ENCODE measurements around the gene OGG1.

The OGG1 gene

DNA sequence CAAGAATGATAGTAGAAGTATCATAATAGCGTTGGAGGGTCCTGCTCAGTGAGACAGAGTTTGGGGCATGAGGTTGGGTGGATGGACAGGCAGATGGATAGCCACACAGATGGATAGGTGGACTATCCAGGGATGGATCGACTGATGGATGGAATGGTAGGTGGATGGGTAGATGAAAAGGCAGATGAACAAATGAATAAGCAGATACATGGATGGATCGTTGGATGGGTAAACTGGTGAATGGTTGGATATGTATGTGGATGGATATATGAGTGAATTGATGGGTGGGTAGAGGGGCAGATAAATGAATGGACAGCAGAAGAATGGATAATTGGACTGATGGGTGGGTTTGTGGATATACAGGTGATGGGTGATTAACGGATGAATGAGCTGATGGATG is 36.6 kb upstream of the OGG1 start:
- Histone ChIP-seq H3K36me3 (ENCODE audit: control insufficient read depth in 1 of 2, insufficient read depth in 2 of 2, low read length in 2 of 2) (no peaks in the 10 kb centered on the region), H3K4me1 (ENCODE audit: control insufficient read depth in 1 of 2, insufficient read depth in 2 of 2, low read length in 2 of 2) (peaks cover 8 to 12% of the 10 kb centered on the region in 2 donors), H3K9me3 (ENCODE audit: control insufficient read depth in 1 of 2, low read length in 2 of 2) (no peaks in the 10 kb centered on the region), H3K27ac (ENCODE audit: low read depth, low read length) (no peak overlapping the region), H3K9ac (ENCODE audit: low read depth in 1 of 2, low read length in 2 of 2) (no peak overlapping the region), H3K4me3 (ENCODE audit: low read depth in 1 of 2, low read length in 2 of 2) (no peak overlapping the region), H3K27me3 (ENCODE audit: control insufficient read depth in 1 of 2, insufficient read depth in 2 of 2, low read length in 2 of 2) (no peaks in the 10 kb centered on the region)

DNA sequence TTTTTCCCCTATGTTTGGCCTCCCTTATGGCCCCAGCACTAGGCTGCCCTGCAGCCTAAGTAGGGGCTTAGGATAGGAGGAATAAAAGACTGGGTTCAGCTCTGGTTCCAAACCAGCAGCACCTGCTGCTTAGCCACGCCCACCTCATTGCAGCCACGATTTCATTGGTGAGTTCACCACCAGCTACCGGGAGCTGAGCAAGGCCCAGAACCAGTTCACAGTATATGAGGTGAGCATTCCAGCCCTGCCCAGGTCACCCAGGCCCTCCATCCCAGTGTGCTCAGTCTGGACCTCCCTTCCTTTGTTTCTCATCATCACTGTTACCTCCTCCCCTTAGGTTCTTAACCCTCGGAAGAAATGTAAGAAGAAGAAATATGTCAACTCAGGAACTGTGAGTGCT is 34.6 kb upstream of the OGG1 start:
- Histone ChIP-seq H3K36me3 (ENCODE audit: control insufficient read depth in 1 of 2, insufficient read depth in 2 of 2, low read length in 2 of 2) (no peaks in the 10 kb centered on the region), H3K27ac (ENCODE audit: low read depth, low read length) (no peak overlapping the region), H3K27me3 (ENCODE audit: control insufficient read depth in 1 of 2, insufficient read depth in 2 of 2, low read length in 2 of 2) (no peaks in the 10 kb centered on the region), H3K4me3 (ENCODE audit: low read depth in 1 of 2, low read length in 2 of 2) (no peak overlapping the region), H3K9me3 (ENCODE audit: control insufficient read depth in 1 of 2, low read length in 2 of 2) (no peaks in the 10 kb centered on the region), H3K4me1 (ENCODE audit: control insufficient read depth in 1 of 2, insufficient read depth in 2 of 2, low read length in 2 of 2) (peaks cover 8 to 12% of the 10 kb centered on the region in 2 donors), H3K9ac (ENCODE audit: low read depth in 1 of 2, low read length in 2 of 2) (peak overlapping the region; percentile 12 to 32)

DNA sequence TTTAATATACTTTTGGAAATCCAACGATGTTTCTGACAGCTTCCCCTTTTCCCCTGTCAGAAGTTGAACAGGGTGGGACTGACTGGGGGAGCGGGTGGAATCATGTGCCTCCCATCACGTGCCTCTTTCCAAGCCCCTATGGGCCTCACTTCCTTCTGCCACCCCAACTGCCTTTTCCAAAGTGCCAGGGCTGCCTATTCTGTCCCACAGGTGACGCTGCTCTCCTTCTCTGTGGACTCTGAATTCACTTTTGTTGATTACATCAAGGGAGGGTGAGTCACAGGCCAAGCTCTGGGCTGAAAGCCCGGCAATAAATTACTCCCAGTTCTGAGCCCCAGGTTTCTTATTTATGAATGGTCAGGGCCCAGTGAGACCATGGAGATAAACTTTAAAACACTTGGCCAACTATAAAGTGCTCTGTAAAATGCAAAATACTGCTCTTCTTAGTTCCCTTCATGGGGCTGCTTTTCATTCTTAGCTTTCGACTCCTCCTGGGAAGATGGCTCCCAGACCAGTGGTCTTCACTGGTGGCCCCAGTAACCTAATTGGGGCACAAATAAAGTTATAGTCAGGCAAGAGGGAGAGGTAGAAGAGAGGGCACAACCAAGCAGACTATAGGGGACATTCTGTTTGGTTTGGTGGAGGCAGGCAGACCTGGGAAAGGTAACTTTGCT is 33.9 kb upstream of the OGG1 start:
- peaks cover 8 to 12% of the 10 kb centered on the region in 2 donors for H3K4me1 ChIP-seq (ENCODE audit: control insufficient read depth in 1 of 2, insufficient read depth in 2 of 2, low read length in 2 of 2)
- no peak overlapping the region for H3K27ac ChIP-seq (ENCODE audit: low read depth, low read length)
- no peaks in the 10 kb centered on the region for H3K9me3 ChIP-seq (ENCODE audit: control insufficient read depth in 1 of 2, low read length in 2 of 2)
- H3K27me3 ChIP-seq (ENCODE audit: control insufficient read depth in 1 of 2, insufficient read depth in 2 of 2, low read length in 2 of 2), result no peaks in the 10 kb centered on the region
- H3K9ac ChIP-seq (ENCODE audit: low read depth in 1 of 2, low read length in 2 of 2), result peak overlapping the region; percentile 12 to 32
- no peak overlapping the region for H3K4me3 ChIP-seq (ENCODE audit: low read depth in 1 of 2, low read length in 2 of 2)
- H3K36me3 ChIP-seq (ENCODE audit: control insufficient read depth in 1 of 2, insufficient read depth in 2 of 2, low read length in 2 of 2), result no peaks in the 10 kb centered on the region

DNA sequence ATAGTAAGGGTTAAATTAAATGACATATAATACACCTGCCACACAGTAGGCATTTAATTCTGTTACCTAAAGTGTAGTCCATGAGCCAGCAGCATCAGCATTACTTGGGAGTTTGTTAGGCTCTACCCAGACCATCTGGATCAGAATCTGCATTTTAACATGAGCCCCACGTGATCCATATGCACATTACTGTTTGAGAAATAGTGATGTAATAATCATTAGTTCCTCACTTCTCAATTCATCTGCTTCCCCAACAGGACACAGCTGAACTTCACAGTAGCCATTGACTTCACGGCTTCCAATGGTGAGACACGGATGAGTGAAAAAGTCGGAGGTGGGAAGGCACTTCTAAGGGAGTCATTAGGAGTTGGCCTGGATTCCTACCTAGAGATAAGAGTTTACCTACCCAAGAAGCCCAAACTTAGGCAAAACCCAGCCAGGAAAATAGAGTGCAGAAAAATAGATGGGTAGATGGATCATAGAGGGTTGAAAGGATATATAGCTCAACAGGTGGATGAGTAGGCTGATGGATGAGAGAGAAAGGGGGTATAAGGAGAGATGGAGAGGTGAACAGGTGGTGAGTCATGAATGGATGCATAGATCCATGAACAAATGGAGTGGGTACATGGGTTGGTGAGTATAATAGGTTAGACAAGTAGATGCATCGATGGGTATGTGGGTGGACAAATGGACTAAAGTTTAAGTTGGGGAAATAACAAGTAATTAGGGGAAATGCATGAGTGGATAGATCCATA is 32.8 kb upstream of the OGG1 start:
- Histone ChIP-seq H3K4me1 (ENCODE audit: control insufficient read depth in 1 of 2, insufficient read depth in 2 of 2, low read length in 2 of 2) (peaks cover 8 to 12% of the 10 kb centered on the region in 2 donors), H3K9ac (ENCODE audit: low read depth in 1 of 2, low read length in 2 of 2) (no peak overlapping the region), H3K9me3 (ENCODE audit: control insufficient read depth in 1 of 2, low read length in 2 of 2) (no peaks in the 10 kb centered on the region), H3K36me3 (ENCODE audit: control insufficient read depth in 1 of 2, insufficient read depth in 2 of 2, low read length in 2 of 2) (no peaks in the 10 kb centered on the region), H3K27ac (ENCODE audit: low read depth, low read length) (no peak overlapping the region), H3K4me3 (ENCODE audit: low read depth in 1 of 2, low read length in 2 of 2) (no peak overlapping the region), H3K27me3 (ENCODE audit: control insufficient read depth in 1 of 2, insufficient read depth in 2 of 2, low read length in 2 of 2) (no peaks in the 10 kb centered on the region)

DNA sequence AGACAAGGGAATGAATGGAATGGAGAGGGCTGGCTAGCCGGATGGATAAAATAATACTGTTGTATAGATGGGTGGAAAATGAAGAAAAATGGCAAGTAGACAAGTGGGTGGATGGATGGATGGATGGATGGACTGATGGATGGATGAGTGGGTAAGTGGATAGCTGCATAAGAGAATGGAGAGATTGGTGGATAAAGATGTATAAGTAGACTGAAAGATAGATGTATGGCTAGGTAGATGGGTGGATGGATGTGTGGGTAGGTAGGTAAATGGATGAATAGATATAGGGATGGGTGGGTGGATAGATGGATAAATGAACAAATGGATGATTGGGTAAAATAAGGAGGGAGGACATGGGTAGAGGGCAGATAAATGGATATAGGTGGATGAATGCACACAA is 32.2 kb upstream of the OGG1 start:
- H3K4me3 ChIP-seq (ENCODE audit: low read depth in 1 of 2, low read length in 2 of 2), result no peak overlapping the region
- H3K9me3 ChIP-seq (ENCODE audit: control insufficient read depth in 1 of 2, low read length in 2 of 2), result no peaks in the 10 kb centered on the region
- H3K9ac ChIP-seq (ENCODE audit: low read depth in 1 of 2, low read length in 2 of 2), result no peak overlapping the region
- no peaks in the 10 kb centered on the region for H3K27me3 ChIP-seq (ENCODE audit: control insufficient read depth in 1 of 2, insufficient read depth in 2 of 2, low read length in 2 of 2)
- no peak overlapping the region for H3K27ac ChIP-seq (ENCODE audit: low read depth, low read length)
- H3K36me3 ChIP-seq (ENCODE audit: control insufficient read depth in 1 of 2, insufficient read depth in 2 of 2, low read length in 2 of 2), result no peaks in the 10 kb centered on the region
- H3K4me1 ChIP-seq (ENCODE audit: control insufficient read depth in 1 of 2, insufficient read depth in 2 of 2, low read length in 2 of 2), result peaks cover 8 to 12% of the 10 kb centered on the region in 2 donors

DNA sequence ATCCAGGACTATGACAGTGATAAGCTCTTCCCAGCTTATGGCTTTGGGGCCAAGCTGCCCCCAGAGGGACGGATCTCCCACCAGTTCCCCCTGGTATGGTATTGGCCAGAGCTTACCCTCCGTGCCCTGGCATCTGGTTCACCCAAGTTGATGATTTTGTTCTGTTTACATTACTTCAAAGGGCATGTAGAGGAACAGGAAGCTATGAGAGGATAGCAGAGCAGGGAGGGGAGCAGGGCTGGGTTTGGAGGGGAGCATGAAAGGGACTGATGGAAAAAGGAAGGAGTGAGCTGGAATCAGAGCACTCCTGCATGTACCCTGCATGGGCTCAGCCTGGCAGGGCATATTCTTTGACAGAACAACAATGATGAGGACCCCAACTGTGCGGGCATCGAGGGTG is 31.6 kb upstream of the OGG1 start:
- H3K9me3 ChIP-seq (ENCODE audit: control insufficient read depth in 1 of 2, low read length in 2 of 2), result no peaks in the 10 kb centered on the region
- H3K4me3 ChIP-seq (ENCODE audit: low read depth in 1 of 2, low read length in 2 of 2), result no peak overlapping the region
- no peaks in the 10 kb centered on the region for H3K36me3 ChIP-seq (ENCODE audit: control insufficient read depth in 1 of 2, insufficient read depth in 2 of 2, low read length in 2 of 2)
- no peaks in the 10 kb centered on the region for H3K27me3 ChIP-seq (ENCODE audit: control insufficient read depth in 1 of 2, insufficient read depth in 2 of 2, low read length in 2 of 2)
- no peak overlapping the region for H3K27ac ChIP-seq (ENCODE audit: low read depth, low read length)
- H3K4me1 ChIP-seq (ENCODE audit: control insufficient read depth in 1 of 2, insufficient read depth in 2 of 2, low read length in 2 of 2), result peaks cover 8 to 12% of the 10 kb centered on the region in 2 donors
- no peak overlapping the region for H3K9ac ChIP-seq (ENCODE audit: low read depth in 1 of 2, low read length in 2 of 2)

DNA sequence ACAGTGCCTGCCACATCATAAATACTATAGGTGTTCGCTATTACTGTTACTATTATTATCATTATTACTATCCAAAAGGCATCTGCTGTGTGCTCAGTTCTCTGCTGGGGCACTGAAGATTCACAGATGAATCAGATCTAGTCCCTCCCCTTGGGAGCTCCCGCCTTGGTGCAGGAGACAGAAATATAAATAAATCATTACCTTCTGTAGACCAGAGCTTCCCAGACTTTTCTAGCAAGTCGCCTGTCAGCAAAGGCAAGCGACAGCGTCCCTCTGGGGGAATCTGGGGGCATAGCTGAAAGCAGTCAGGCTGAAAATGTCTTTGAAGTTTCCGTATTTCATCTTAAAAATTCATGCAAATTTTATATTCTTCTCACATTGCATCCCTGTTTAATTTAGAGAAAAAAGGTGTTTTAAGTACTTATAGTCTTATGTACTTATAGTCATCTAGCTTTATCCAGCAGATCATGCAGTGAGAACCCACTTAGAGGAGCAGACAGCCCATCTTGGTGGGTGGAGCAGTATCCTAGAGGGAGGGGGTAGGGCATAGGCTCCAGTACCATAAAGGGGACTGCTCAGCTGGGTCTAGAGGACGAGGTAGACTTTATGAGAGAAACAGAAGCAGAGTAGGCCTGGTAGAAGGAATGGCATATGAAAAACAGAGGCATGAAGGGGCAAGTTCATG is 28.6 kb upstream of the OGG1 start:
- Histone ChIP-seq H3K27me3 (ENCODE audit: control insufficient read depth in 1 of 2, insufficient read depth in 2 of 2, low read length in 2 of 2) (no peaks in the 10 kb centered on the region), H3K9me3 (ENCODE audit: control insufficient read depth in 1 of 2, low read length in 2 of 2) (no peaks in the 10 kb centered on the region), H3K36me3 (ENCODE audit: control insufficient read depth in 1 of 2, insufficient read depth in 2 of 2, low read length in 2 of 2) (no peaks in the 10 kb centered on the region), H3K9ac (ENCODE audit: low read depth in 1 of 2, low read length in 2 of 2) (no peak overlapping the region), H3K4me3 (ENCODE audit: low read depth in 1 of 2, low read length in 2 of 2) (no peak overlapping the region), H3K27ac (ENCODE audit: low read depth, low read length) (no peak overlapping the region), H3K4me1 (ENCODE audit: control insufficient read depth in 1 of 2, insufficient read depth in 2 of 2, low read length in 2 of 2) (peaks cover 0 to under 1% of the 10 kb centered on the region in 2 donors)

DNA sequence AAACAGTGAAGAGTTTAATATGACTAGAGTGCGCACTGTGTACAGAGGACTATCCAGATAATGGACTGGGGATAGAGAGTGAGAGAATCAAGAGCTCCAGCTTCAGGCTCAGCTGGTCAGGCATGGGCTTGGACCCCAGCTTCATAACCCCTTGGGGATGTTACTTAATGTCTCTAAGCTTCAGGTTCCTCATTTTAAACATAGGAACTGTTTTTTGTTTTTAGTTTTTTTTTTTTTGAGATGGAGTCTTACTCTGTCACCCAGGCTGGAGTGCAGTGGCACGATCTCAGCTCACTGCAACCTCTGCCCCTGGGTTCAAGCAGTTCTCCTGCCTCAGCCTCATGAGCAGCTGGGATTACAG is 28.1 kb upstream of the OGG1 start:
- H3K27me3 ChIP-seq (ENCODE audit: control insufficient read depth in 1 of 2, insufficient read depth in 2 of 2, low read length in 2 of 2), result no peaks in the 10 kb centered on the region
- H3K27ac ChIP-seq (ENCODE audit: low read depth, low read length), result no peak overlapping the region
- no peaks in the 10 kb centered on the region for H3K4me1 ChIP-seq (ENCODE audit: control insufficient read depth in 1 of 2, insufficient read depth in 2 of 2, low read length in 2 of 2)
- no peak overlapping the region for H3K4me3 ChIP-seq (ENCODE audit: low read depth in 1 of 2, low read length in 2 of 2)
- no peaks in the 10 kb centered on the region for H3K36me3 ChIP-seq (ENCODE audit: control insufficient read depth in 1 of 2, insufficient read depth in 2 of 2, low read length in 2 of 2)
- H3K9ac ChIP-seq (ENCODE audit: low read depth in 1 of 2, low read length in 2 of 2), result no peak overlapping the region
- no peaks in the 10 kb centered on the region for H3K9me3 ChIP-seq (ENCODE audit: control insufficient read depth in 1 of 2, low read length in 2 of 2)

DNA sequence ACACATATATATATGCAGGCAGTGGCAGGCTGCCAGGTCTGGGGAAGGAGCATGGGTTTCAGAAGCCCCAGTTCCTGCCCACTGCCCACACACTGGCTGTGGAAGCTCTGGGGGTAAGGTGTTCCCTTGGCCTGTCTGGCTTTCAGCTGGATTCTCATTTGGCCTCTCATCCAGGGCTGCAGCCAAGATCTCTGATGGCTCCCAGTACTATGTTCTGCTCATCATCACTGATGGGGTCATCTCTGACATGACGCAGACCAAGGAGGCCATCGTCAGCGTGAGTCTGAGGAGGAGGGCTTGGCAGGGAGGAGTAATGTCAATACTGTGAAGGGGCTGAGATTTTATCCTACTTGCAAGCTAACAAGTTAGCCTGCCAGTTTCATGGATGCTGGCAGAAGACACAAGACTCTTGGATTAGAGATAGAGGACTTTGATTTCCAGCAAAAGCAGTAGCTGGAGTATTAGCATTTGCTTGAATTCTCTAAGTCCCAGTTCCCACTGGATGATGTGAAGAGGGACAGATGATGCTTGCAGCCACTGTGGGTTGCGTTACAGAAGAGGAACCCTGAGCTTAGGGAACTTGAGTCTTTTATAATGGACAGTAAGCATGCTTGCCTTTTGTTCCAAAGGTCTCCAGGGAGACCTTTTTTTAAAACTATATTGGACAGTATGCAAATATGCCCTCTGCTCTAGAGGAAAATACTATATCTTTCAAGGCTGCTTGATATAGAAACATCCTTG is 23.8 kb upstream of the OGG1 start:
- no peak overlapping the region for H3K9ac ChIP-seq (ENCODE audit: low read depth in 1 of 2, low read length in 2 of 2)
- no peak overlapping the region for H3K4me3 ChIP-seq (ENCODE audit: low read depth in 1 of 2, low read length in 2 of 2)
- no peaks in the 10 kb centered on the region for H3K36me3 ChIP-seq (ENCODE audit: control insufficient read depth in 1 of 2, insufficient read depth in 2 of 2, low read length in 2 of 2)
- H3K27ac ChIP-seq (ENCODE audit: low read depth, low read length), result no peak overlapping the region
- H3K9me3 ChIP-seq (ENCODE audit: control insufficient read depth in 1 of 2, low read length in 2 of 2), result no peaks in the 10 kb centered on the region
- peaks cover 0 to 4% of the 10 kb centered on the region in 2 donors for H3K4me1 ChIP-seq (ENCODE audit: control insufficient read depth in 1 of 2, insufficient read depth in 2 of 2, low read length in 2 of 2)
- H3K27me3 ChIP-seq (ENCODE audit: control insufficient read depth in 1 of 2, insufficient read depth in 2 of 2, low read length in 2 of 2), result no peaks in the 10 kb centered on the region

All from duodenal mucosa (tissue), 2 donors.